SJSA1 (cell line): ENCODE measurements around the gene USP51. TPM values are rescaled to one million over a fixed set of nuclear protein-coding genes. Genes with fewer than 3 reads are reported as not detected.
A peak's percentile ranks its signal among the peaks of the same experiment; 100 is the strongest.
"Not testable (repeated sequence)": the region's sequence is repeated elsewhere in the genome, so short reads cannot be mapped to it uniquely, and the experiment has no call there.

Experiments used
- DNase-seq, 2 experiments: peaks; one replicate each; pipeline ENCODE4 v3.0.0-alpha.2; 2015 to 2020; ENCODE audit warnings: low spot score in 2 of 2, low read depth in 1 of 2
- H3K27ac ChIP-seq: fragments of 250-450 bp; sonication (Bioruptor Pico); 2 replicates; pipeline ENCODE4 v1.5.1; 2020; ENCODE audit warnings: mild to moderate bottlenecking, moderate library complexity
- H3K27me3 ChIP-seq: fragments of 250-450 bp; sonication (Bioruptor Pico); replicated peaks from 2 replicates; pipeline ENCODE4 v1.5.1; 2020; ENCODE audit warnings: mild to moderate bottlenecking, moderate library complexity
- H3K36me3 ChIP-seq: fragments of 250-450 bp; sonication (Bioruptor Pico); 2 replicates; pipeline ENCODE4 v1.5.1; 2020; ENCODE audit warnings: mild to moderate bottlenecking
- H3K4me1 ChIP-seq: fragments of 250-450 bp; sonication (Bioruptor Pico); replicated peaks from 2 replicates; pipeline ENCODE4 v1.6.1; 2021; ENCODE audit warnings: mild to moderate bottlenecking
- H3K4me3 ChIP-seq: fragments of 250-450 bp; sonication (Bioruptor Pico); 2 replicates; pipeline ENCODE4 v1.5.1; 2020; ENCODE audit warnings: mild to moderate bottlenecking
- H3K9me3 ChIP-seq: fragments of 250-450 bp; sonication (Bioruptor Pico); replicated peaks from 2 replicates; pipeline ENCODE4 v1.5.1; 2020; ENCODE audit warnings: mild to moderate bottlenecking
- total RNA-seq: library from RNA; depleted of rRNA; stranded (reverse); fragments of >200 nt; shearing (Covaris generic); gene quantifications from 2 replicates; pipeline ENCODE4 v1.2.3, GENCODE V29; 2014

Gene USP51
- total RNA-seq, 1 experiment from 2014 or later, result 1.8 TPM

DNA sequence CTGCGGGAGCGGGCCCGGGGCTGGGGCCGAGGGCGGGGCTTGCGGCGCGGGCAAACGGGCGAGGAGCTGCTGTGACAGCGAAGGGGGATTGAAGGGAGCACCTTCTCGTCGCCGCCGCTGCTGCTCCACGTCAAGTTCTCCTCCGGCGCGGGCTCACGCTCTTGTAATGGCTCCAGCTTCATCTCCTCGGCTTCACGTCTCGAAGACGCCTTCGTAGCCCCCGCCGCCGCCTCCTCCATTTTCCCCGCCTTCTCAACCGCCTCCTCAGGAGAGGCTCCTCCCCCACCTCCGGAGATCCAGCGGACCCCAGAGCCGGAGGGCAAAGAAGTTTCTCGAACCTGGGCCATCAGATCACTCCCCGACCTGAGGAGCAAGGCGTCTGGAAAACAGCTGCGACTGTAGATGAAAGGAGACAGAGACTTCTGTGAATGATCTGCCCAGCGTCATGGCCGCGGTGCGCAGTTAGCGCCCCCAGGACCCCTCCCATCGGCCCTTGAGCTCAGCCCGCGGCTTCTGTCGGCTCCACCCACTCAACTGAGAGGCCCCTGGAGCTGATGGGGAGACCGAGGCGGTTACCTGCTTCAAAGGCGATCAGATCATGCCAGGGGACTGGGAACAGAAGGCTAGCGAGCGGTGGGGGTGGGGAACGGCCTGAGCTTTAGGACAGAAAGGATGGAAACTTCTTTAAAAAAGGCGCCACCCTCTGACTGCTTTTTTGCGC, 895 bp downstream of the USP51 start:
- peak overlapping the region; percentile 85 for H3K27ac ChIP-seq
- peak overlapping the region; percentile 56 for H3K4me3 ChIP-seq
- no peaks in the 10 kb centered on the region for H3K27me3 ChIP-seq
- H3K4me1 ChIP-seq, result peaks cover 3% of the 10 kb centered on the region; the same call in 1 of the 2 replicates
- peak; percentile 57 to 77 for DNase-seq
- no peaks in the 10 kb centered on the region for H3K9me3 ChIP-seq
- no peaks in the 10 kb centered on the region for H3K36me3 ChIP-seq

DNA sequence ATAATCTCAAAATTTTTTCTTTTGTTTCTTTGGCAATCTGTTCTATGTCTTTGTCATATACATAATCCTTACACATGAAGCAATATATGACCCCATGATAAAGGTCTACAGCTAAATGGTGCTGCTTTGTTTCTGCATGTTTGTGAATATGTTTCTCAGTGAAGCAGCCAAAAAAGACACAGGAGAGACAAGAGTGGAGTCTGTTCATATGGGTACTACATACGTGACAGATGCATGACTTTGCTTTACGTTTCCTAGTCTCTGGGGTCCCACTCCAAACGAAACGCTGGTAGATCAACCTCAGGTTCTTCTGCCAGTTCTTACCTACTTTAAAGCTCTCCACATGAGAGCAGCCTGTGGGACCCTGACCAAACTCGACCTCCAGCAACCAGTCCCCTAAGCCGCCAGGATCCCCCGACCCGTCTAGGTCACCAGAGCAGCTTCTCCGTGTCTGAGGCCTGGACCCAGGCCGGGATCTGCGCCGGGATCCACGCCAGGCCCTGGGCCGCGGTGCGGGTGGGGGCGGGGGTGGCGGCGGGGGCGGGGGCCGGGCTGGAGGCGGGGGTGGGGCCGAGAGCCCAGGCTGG, 1.5 kb downstream of the USP51 start:
- no peaks in the 10 kb centered on the region for H3K27me3 ChIP-seq
- peak overlapping the region; percentile 85; the same call in 1 of the 2 replicates for H3K27ac ChIP-seq
- H3K36me3 ChIP-seq, result no peaks in the 10 kb centered on the region
- no peaks in the 10 kb centered on the region for H3K9me3 ChIP-seq
- peak in 1 of 2 experiments; percentile 4 for DNase-seq
- peaks cover 3% of the 10 kb centered on the region; the same call in 1 of the 2 replicates for H3K4me1 ChIP-seq
- H3K4me3 ChIP-seq, result peak overlapping the region; percentile 56

DNA sequence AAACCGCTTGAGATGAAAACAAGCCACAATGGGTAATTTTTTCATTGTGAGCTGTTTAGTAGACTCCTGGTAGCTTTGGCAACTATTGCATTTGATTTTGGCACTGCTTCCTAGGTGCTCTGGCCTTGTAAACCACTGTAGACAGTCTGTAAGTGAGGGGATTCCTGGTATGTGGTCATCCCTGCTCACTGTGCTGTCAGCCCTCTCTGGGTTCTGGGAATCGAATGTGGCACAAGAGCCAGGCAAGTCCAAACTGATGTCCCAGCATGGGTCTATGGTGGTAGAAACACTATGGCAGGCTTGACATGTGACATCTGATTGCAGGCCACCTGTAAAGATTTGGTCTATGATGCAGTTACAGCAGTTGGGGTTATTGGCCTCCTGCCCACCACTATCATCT, 2.5 kb downstream of the USP51 start:
- DNase-seq, result no peak
- Histone ChIP-seq H3K36me3 (no peaks in the 10 kb centered on the region), H3K4me1 (peaks cover 3% of the 10 kb centered on the region; the same call in 1 of the 2 replicates), H3K9me3 (no peaks in the 10 kb centered on the region), H3K4me3 (no peak overlapping the region), H3K27me3 (no peaks in the 10 kb centered on the region), H3K27ac (no peak overlapping the region)

DNA sequence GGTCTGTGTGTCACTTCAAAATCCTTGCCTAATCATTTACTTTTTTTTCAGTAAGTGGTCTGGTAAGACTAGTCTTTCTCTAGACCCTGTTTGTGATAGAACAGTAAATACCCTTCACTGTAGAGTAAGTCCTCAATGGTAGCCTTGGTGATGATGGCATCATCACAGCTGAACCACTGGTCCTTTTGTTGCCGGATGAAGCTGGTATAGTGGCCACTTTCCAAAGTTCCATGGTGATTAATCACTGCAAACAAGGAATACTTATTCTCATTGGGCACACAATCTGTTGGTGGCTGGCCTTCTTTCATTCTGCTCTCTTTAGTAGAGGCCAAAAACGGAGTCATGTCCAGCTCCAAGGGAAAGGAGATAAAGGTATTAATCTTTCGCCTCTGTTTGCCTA, 2.9 kb downstream of the USP51 start:
- Histone ChIP-seq H3K27ac (no peak overlapping the region), H3K9me3 (no peaks in the 10 kb centered on the region), H3K27me3 (no peaks in the 10 kb centered on the region), H3K4me3 (no peak overlapping the region), H3K4me1 (peaks cover 3% of the 10 kb centered on the region; the same call in 1 of the 2 replicates), H3K36me3 (no peaks in the 10 kb centered on the region)
- DNase-seq, result peak in 1 of 2 experiments; percentile 0

DNA sequence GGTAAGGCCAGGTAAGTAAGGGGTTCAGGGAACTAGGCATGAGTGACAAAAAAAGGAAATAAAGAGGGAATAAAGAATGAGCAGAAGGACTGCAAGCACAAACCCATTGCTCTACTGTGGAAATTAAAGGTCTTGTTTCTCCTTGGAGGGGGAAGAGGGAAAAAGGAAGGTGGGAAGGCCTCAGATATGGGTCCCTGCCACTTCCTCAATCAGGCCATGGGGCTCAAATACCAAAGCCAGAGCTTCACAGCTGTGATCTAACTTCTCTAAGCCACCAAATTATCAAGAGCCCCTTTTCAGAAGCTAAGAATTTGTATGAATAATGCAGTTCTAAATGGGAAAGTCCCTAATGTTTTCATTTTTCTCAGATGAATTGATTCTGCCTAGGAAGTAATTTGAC, 4.7 kb downstream of the USP51 start:
- H3K4me3 ChIP-seq, result no peak overlapping the region
- no peak overlapping the region for H3K27ac ChIP-seq
- peaks cover 3% of the 10 kb centered on the region; the same call in 1 of the 2 replicates for H3K4me1 ChIP-seq
- no peaks in the 10 kb centered on the region for H3K36me3 ChIP-seq
- H3K27me3 ChIP-seq, result no peaks in the 10 kb centered on the region
- H3K9me3 ChIP-seq, result no peaks in the 10 kb centered on the region
- no peak for DNase-seq

DNA sequence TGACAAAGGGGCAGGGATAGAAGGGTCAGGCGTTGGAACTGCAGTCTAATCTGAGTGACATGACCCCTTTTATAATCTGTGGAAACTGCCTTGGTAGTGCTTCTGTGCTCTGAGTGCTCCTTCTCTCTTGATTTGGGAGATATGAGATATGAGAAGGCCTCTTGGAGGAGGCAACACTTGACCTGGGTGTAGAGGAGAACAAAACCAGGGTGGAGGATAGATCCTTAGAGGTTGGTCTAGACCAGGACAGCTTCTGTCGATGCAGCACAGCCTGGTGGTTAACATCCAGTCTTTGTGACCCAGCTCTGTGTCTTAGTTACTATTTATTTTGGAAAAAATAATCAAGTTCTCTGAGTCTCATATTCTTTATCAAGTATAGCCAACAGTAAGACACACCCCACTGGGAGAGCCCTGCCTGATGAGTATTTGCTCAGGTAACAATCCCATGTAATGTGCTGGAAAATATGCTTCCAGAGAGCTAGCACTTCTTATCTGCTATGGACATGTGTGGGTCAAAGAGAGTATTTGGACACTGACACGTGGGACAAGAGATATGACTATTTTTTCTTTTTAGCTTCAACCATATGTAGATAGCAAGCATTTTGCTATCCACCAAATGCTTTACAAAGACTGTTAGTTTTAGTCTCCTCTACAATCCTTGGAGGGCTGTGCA, 9.1 kb downstream of the USP51 start:
- Histone ChIP-seq H3K4me1 (no peaks in the 10 kb centered on the region), H3K27me3 (no peaks in the 10 kb centered on the region), H3K4me3 (no peak overlapping the region), H3K36me3 (no peaks in the 10 kb centered on the region), H3K9me3 (no peaks in the 10 kb centered on the region), H3K27ac (no peak overlapping the region)
- no peak for DNase-seq

DNA sequence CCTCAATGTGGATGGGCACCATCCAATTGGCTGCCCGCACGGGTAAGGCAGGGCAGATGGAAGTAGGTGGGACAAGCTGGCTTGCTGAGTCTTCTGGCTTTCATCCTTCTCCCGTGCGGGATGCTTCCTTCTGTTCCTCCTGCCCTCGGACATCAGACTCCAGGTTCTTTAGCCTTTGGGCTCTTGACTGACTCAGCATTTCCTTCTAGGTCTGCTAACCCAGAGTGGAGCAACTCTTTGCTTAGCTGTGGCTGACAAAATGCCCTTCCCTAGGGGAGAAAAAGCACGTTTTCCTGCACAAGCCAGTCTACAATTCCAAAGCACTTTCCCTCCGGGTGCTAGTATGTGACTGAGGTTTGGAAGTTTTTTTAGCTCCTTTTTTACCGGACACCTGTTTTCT, 9.7 kb downstream of the USP51 start:
- H3K27ac ChIP-seq, DNase-seq, H3K4me3 ChIP-seq, H3K36me3 ChIP-seq, H3K27me3 ChIP-seq, H3K9me3 ChIP-seq, H3K4me1 ChIP-seq: not testable (repeated sequence)

DNA sequence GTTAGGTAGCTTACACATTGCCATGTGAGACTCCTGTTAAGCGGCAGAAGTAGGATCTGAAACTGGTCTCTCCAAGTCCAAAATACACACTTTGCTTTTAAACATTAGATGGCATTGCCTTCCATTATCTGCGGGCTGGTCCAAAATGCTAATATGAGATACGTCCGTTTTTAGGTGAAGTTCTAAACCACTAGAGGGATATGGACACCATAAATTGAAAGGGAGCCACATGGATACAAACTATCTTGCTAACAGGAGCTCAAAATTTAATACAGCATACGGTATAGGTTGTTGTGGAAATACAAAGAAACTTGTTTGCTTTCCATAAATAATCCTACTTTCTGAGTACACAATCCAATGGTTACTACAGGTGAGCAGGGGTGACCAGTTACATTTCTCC, 23.9 kb downstream of the USP51 start:
- DNase-seq, H3K4me1 ChIP-seq, H3K9me3 ChIP-seq, H3K36me3 ChIP-seq, H3K4me3 ChIP-seq, H3K27ac ChIP-seq, H3K27me3 ChIP-seq: not testable (repeated sequence)

DNA sequence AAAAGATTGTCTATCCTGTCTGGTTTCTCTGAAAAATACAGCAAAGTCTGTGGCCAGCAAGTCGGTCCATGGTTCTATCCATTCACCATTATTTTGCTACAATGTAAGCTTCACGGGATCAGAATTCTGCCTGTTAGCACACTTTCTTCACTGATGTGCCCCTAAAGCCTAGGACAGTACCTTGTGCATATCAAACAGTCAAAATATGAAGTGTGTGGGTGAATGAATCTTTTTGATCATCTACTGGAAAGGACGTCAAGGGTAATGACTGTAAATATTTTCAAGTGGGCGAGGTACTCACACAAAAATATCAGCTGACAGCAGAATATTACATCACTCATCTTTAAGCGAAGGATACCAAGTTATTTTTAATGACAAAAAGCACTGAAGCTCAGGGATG, 24.5 kb downstream of the USP51 start:
- H3K9me3 ChIP-seq, H3K27me3 ChIP-seq, H3K36me3 ChIP-seq, DNase-seq, H3K4me1 ChIP-seq, H3K27ac ChIP-seq, H3K4me3 ChIP-seq: not testable (repeated sequence)

DNA sequence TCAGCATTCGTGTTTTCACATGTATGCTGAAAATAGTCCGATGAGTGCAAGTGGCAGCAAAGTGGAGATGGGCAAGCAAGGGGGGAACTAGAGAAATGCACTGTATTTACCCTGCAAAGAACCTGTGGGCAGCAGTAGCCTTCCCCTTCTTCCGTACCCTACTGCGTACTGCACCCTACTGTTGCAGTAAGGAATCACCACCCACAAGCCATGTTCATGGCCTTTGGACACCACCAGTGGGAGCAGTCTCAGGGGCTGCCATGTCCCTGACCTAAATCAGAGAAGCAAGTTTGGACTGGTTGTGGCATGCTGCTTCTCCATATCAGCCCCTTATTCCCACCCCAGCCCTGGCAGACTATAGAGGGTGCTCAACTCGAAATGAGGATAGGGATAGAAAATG, 25.6 kb downstream of the USP51 start:
- not testable (repeated sequence) for H3K36me3 ChIP-seq, H3K4me1 ChIP-seq, DNase-seq, H3K4me3 ChIP-seq, H3K27me3 ChIP-seq, H3K27ac ChIP-seq, H3K9me3 ChIP-seq

DNA sequence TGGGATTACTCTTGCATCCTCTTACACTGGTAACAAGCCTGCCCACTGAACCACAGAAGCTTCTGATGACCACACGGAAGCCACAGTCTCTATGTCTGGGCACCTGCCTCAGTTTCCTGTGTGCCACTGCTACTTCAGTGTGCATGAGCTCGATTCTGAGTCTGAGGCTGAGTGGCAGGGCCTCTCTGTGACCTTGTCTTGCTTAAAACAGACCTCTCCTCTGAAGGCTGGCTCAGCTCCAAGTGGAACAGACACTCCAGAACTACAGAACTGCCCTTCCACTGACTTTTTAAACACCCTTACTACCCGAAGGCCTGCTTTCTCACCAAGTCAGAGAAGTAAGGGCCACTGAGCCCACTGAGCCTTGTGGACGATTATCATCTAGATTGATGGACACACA, 29.7 kb downstream of the USP51 start:
- not testable (repeated sequence) for H3K4me1 ChIP-seq, H3K36me3 ChIP-seq, DNase-seq, H3K4me3 ChIP-seq, H3K27me3 ChIP-seq, H3K27ac ChIP-seq, H3K9me3 ChIP-seq

DNA sequence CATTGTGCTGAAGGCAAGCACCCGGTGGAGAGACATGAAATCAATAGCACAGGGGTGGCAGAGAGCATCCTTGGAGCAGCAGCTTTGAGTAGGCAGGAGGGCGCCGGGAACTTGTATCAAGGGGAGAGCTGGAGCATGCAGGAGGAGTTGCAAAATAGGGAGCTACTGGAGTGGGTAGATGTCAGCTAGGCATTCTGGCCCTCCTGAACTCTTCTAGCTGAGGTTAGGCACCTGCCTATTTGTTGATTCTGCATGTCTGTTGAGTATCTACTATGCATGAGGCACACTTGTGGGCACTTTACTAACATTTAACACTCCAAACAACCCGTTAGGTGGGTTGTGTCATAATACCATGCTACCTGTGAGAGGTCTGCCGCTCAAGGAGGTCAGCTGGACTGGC, 30.2 kb downstream of the USP51 start:
- not testable (repeated sequence) for H3K27ac ChIP-seq, H3K4me1 ChIP-seq, DNase-seq, H3K4me3 ChIP-seq, H3K9me3 ChIP-seq, H3K36me3 ChIP-seq, H3K27me3 ChIP-seq

DNA sequence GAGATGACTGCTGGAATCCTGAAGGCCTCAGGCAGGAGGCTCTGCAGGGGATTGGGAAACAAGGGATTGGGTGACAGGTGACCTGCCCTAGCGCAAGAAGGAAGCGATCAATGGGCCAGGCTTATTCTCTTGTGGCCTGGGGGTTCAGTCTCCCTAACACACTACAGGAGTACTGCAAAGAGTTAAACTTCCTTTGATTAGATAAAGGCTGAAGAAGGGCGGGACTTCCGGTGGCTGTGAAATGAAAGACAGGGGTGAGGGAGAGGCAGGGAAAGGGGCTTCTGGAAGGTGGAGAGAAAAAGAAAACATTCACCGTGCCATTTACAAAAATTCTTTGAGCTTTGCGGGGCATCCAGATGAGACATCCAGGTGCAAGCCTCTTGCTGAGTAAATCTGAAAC, 33.9 kb downstream of the USP51 start:
- H3K4me1 ChIP-seq, DNase-seq, H3K9me3 ChIP-seq, H3K4me3 ChIP-seq, H3K27me3 ChIP-seq, H3K27ac ChIP-seq, H3K36me3 ChIP-seq: not testable (repeated sequence)

DNA sequence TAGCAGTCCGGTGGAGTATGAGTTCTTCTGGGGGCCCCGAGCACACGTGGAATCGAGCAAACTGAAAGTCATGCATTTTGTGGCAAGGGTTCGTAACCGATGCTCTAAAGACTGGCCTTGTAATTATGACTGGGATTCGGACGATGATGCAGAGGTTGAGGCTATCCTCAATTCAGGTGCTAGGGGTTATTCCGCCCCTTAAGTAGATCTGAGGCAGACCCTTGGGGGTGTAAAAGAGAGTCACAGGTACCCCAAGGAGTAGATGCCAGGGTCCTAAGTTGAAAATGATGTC, 36.9 kb downstream of the USP51 start:
- no peak for DNase-seq

More for the DNA sequence above, 36.9 kb downstream of the USP51 start:
- Histone ChIP-seq H3K27ac (no peak overlapping the region), H3K4me1 (no peaks in the 10 kb centered on the region), H3K4me3 (peak overlapping the region; percentile 49), H3K9me3 (no peaks in the 10 kb centered on the region), H3K36me3 (no peaks in the 10 kb centered on the region), H3K27me3 (no peaks in the 10 kb centered on the region)
